OCI-M2 (cell line): Measurements from ENCODE around the gene ARFGEF3.
"Not testable (repeated sequence)": the region's sequence is repeated elsewhere in the genome, so short reads cannot be mapped to it uniquely, and the experiment has no call there.

Experiments used
- DNase-seq: peaks from one replicate; lab custom pipeline; 2025; ENCODE audit not compliant: unreplicated experiment; lab: John Stamatoyannopoulos, UW

The ARFGEF3 gene

GRCh38 chr6:138345565-138346285, 184.0 kb downstream of the ARFGEF3 start:
- no peak for DNase-seq

GRCh38 chr6:138346302-138347195, 184.8 kb downstream of the ARFGEF3 start:
- DNase-seq, result no peak

GRCh38 chr6:138347864-138348263, 186.1 kb downstream of the ARFGEF3 start:
- no peak for DNase-seq

- DNase-seq, result no peak
Observed at GRCh38 chr6:138349891-138350290, 188.2 kb downstream of the ARFGEF3 start.

- no peak for DNase-seq
Observed at GRCh38 chr6:138357928-138358327, 196.2 kb downstream of the ARFGEF3 start.

GRCh38 chr6:138368684-138369083, 206.9 kb downstream of the ARFGEF3 start:
- not testable (repeated sequence) for DNase-seq

GRCh38 chr6:138370631-138371451, 209.1 kb downstream of the ARFGEF3 start:
- no peak for DNase-seq

GRCh38 chr6:138371452-138371711, 209.6 kb downstream of the ARFGEF3 start:
- no peak for DNase-seq

- DNase-seq, result no peak
Observed at GRCh38 chr6:138371720-138372119, 210.0 kb downstream of the ARFGEF3 start.

- no peak for DNase-seq
Observed at GRCh38 chr6:138372711-138373463, 211.1 kb downstream of the ARFGEF3 start.

GRCh38 chr6:138374230-138374629, 212.5 kb downstream of the ARFGEF3 start:
- no peak for DNase-seq

GRCh38 chr6:138374815-138375214, 213.1 kb downstream of the ARFGEF3 start:
- DNase-seq, result no peak

GRCh38 chr6:138377042-138377441, 215.3 kb downstream of the ARFGEF3 start:
- no peak for DNase-seq

- no peak for DNase-seq
Observed at GRCh38 chr6:138377844-138378243, 216.1 kb downstream of the ARFGEF3 start, which contains the start of gene SMIM28. SMIM28 (plus strand) TSS chr6:138377905; CDS start chr6:138378073, 168 bp downstream.

- no peak for DNase-seq
Observed at GRCh38 chr6:138378463-138378862, 216.7 kb downstream of the ARFGEF3 start.

- no peak for DNase-seq
Observed at GRCh38 chr6:138382498-138383265, 220.9 kb downstream of the ARFGEF3 start.

- no peak for DNase-seq
Observed at GRCh38 chr6:138383776-138384175, 222.0 kb downstream of the ARFGEF3 start.

GRCh38 chr6:138386897-138387296, 225.2 kb downstream of the ARFGEF3 start:
- DNase-seq, result no peak

GRCh38 chr6:138387577-138388368, 226.0 kb downstream of the ARFGEF3 start:
- DNase-seq, result no peak
